Suprapubic skin (tissue), 3 donors: ENCODE measurements around the gene AQP12A.

Experiments used
- POLR2A ChIP-seq, 2 donors: fragments of 450-650 bp; IDR thresholded peaks; one replicate each; pipeline ENCODE4 v1.6.1; 2017; ENCODE audit warnings: antibody characterized with exemption in 2 of 2, mild to moderate bottlenecking in 2 of 2, moderate library complexity in 2 of 2
- TF ChIP-seq, protein P1 (sequence below), 2 donors: fragments of 200-600 bp in 1 of 2; fragments of 450-650 bp in 1 of 2; sonication (generic) in 1 of 2; IDR thresholded peaks; one replicate each; pipeline ENCODE4 v1.5.1; 2016 to 2019; ENCODE audit warnings: antibody characterized with exemption in 2 of 2, mild to moderate bottlenecking in 1 of 2, moderate library complexity in 1 of 2

DNA sequence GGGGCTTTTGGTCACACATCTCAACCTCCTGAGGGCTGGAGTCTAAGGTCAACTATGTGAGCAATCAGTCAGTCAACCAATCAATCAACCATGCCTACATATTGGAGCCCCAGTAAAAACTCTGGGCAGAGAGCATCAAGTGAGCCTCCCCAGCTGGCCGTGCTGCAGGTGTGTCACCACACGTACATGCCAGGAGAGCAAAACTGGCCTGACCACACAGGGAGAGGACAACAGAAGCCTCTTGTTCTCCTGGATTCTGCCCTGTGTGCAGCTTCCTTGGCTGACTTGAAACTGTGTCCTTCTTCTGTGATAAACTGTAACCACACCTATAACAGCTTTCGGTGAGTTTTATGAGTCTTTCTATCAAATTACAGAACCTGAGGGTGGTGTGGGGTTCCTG lies 40.5 kb upstream of the AQP12A start:
- TF ChIP-seq, protein P1, sequence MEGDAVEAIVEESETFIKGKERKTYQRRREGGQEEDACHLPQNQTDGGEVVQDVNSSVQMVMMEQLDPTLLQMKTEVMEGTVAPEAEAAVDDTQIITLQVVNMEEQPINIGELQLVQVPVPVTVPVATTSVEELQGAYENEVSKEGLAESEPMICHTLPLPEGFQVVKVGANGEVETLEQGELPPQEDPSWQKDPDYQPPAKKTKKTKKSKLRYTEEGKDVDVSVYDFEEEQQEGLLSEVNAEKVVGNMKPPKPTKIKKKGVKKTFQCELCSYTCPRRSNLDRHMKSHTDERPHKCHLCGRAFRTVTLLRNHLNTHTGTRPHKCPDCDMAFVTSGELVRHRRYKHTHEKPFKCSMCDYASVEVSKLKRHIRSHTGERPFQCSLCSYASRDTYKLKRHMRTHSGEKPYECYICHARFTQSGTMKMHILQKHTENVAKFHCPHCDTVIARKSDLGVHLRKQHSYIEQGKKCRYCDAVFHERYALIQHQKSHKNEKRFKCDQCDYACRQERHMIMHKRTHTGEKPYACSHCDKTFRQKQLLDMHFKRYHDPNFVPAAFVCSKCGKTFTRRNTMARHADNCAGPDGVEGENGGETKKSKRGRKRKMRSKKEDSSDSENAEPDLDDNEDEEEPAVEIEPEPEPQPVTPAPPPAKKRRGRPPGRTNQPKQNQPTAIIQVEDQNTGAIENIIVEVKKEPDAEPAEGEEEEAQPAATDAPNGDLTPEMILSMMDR (IDR thresholded peaks at IDR 0.05) = no peak
- no peak for TF ChIP-seq POLR2A (IDR thresholded peaks at IDR 0.05)
